ENCODE measurements around the gene FRMD1. TPM values are rescaled to one million over a fixed set of nuclear protein-coding genes. Genes with fewer than 3 reads are reported as not detected.

FRMD1 gene
- total RNA-seq, 1 experiment from 2014 or later, result not detected

- DNase-seq (ENCODE audit: low spot score), result no peak
Observed at GRCh38 chr6:168027521-168027920, 51.5 kb downstream of the FRMD1 start.

- DNase-seq (ENCODE audit: low spot score), result no peak
Observed at GRCh38 chr6:168026925-168027324, 52.1 kb downstream of the FRMD1 start.

GRCh38 chr6:168025831-168026710 lies 52.9 kb downstream of the FRMD1 start:
- DNase-seq (ENCODE audit: low spot score), result no peak

GRCh38 chr6:168024951-168025510 lies 54.0 kb downstream of the FRMD1 start:
- no peak for DNase-seq (ENCODE audit: low spot score)

GRCh38 chr6:168022488-168023321 lies 56.3 kb downstream of the FRMD1 start:
- DNase-seq (ENCODE audit: low spot score), result no peak

GRCh38 chr6:168021581-168021980 lies 57.4 kb downstream of the FRMD1 start:
- DNase-seq (ENCODE audit: low spot score), result no peak

- no peak for DNase-seq (ENCODE audit: low spot score)
Observed at GRCh38 chr6:168020242-168020641, 58.8 kb downstream of the FRMD1 start.

- DNase-seq (ENCODE audit: low spot score), result no peak
Observed at GRCh38 chr6:168018664-168019063, 60.3 kb downstream of the FRMD1 start.

- DNase-seq (ENCODE audit: low spot score), result peak; percentile 32
Observed at GRCh38 chr6:168017629-168018028, 61.4 kb downstream of the FRMD1 start.

GRCh38 chr6:168016721-168017525 lies 62.1 kb downstream of the FRMD1 start:
- no peak for DNase-seq (ENCODE audit: low spot score)

GRCh38 chr6:168016176-168016620 lies 62.8 kb downstream of the FRMD1 start:
- DNase-seq (ENCODE audit: low spot score), result no peak

GRCh38 chr6:168015482-168016175 lies 63.4 kb downstream of the FRMD1 start:
- DNase-seq (ENCODE audit: low spot score), result no peak

GRCh38 chr6:168015009-168015408 lies 64.0 kb downstream of the FRMD1 start:
- no peak for DNase-seq (ENCODE audit: low spot score)

- no peak for DNase-seq (ENCODE audit: low spot score)
Observed at GRCh38 chr6:168014428-168014827, 64.6 kb downstream of the FRMD1 start.

GRCh38 chr6:168013250-168013915 lies 65.6 kb downstream of the FRMD1 start:
- DNase-seq (ENCODE audit: low spot score), result no peak

GRCh38 chr6:168012431-168013249 lies 66.4 kb downstream of the FRMD1 start:
- no peak for DNase-seq (ENCODE audit: low spot score)

GRCh38 chr6:168011291-168011690 lies 67.7 kb downstream of the FRMD1 start:
- DNase-seq (ENCODE audit: low spot score), result no peak

GRCh38 chr6:168009331-168009730 lies 69.7 kb downstream of the FRMD1 start:
- DNase-seq (ENCODE audit: low spot score), result no peak

GRCh38 chr6:168007592-168008338 lies 71.2 kb downstream of the FRMD1 start:
- peak; percentile 94 for DNase-seq (ENCODE audit: low spot score)
